ENCODE data around the gene STARD7.
A peak's percentile ranks its signal among the peaks of the same experiment; 100 is the strongest.

Gene STARD7

DNA sequence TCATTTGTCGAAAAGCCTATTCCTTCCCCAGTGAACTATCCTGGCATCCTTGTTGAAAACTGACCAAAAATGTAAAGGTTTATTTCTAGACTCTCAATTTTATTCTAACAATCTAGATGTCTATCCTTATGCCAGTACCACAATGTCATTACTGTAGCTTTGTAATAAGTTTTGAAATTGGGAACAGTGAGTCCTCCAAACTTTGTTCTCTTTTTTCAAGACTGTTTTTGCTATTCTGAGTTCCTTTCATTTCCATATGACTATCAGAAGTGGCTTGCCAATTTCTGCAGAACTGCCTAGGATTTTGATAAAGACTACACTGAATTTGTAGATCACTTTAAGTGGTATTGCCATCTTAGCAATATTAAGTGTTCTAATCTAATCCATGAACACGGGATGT, 9.7 kb downstream of the STARD7 start:
- no peak for DNase-seq

- DNase-seq: no peak
These were observed 10.9 kb downstream of the STARD7 start for GRCh38 chr2:96197546-96198255.

DNA sequence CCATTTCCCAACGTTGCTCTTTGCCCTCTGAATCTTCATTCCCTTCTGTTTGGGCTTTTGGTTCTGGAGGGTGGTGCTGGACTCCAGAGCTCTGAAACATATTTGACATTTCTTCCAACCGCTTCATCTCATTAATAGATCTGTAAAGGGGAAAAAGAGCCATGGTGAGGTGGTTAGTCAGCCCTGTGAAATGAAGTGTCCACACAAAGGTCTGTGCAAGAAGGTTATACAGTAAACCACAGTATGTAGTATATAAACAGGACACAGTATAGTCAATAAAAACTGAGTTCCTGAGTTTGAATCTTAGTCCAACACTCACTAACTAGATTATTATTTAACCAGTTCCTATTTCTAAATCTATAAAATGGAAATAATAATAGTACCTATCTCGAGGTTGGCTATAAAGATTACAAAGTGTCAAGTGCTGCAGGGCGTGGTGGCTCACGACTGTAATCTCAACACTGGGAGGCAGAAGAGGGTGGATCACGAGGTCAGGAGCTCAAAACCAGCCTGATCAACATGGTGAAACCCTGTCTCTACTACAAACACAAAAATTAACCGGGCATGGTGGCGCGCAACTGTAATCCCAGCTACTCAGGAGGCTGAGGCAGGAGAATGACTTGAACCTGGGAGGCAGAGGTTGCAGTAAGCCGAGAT, 13.1 kb downstream of the STARD7 start:
- no peak for DNase-seq

- DNase-seq: no peak
These were observed 16.5 kb downstream of the STARD7 start for GRCh38 chr2:96191937-96192670.

DNA sequence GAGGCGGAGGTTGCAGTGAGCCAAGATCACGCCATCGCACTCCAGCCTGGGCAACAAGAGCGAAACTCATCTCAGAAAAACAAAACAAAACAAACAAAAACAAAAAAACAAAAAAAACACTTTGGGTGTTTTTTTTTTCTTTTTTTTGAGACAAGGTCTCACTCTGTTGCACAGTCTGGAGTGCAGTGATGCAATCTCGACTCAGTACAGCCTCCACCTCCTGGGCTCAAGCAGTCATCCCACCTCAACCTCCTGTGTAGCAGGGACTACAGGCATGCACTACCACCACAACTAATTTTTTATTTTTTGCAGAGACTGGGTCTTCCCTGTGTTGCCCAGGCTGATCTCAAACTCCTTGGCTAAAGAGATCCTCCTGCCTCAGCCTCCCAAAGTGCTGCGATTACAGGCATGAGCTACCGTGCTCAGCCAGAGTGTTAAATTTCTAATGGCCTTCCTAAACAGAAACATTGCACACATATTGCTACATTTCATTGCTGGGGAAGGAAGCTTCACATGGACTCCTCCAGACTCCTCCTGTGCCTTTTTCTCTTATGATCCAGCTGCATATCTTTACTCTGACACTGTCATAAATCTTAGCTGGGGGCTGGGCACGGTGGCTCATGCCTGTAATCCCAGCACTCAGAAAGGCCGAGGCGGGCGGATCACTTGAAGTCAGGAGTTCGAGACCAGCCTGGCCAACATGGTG, 19.7 kb downstream of the STARD7 start:
- DNase-seq: no peak

GRCh38 chr2:96186562-96186961, 22.1 kb downstream of the STARD7 start:
- DNase-seq: no peak

- no peak for DNase-seq
These were observed 23.1 kb downstream of the STARD7 start for GRCh38 chr2:96185516-96185915.

GRCh38 chr2:96184989-96185388, 23.6 kb downstream of the STARD7 start:
- no peak for DNase-seq

DNA sequence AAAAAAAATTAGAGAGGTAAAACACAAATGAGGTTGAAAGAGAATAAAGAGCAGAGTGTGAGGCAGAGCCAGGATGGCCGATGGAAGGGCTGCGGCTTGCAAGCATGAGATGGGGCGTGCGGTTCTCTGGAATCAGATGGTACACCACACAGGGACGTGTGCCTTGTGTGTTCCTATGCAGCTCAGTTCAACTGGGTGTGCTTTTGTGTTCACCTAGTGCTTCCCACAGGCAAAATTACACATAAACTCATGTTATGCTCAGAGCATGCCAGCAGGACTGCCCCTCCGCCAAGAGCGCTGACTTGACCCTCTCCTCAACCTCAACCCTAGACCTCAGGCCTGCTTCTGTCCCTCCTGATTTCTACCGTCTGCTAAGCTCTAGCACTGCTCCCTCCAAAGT, 24.4 kb downstream of the STARD7 start:
- DNase-seq: no peak

DNA sequence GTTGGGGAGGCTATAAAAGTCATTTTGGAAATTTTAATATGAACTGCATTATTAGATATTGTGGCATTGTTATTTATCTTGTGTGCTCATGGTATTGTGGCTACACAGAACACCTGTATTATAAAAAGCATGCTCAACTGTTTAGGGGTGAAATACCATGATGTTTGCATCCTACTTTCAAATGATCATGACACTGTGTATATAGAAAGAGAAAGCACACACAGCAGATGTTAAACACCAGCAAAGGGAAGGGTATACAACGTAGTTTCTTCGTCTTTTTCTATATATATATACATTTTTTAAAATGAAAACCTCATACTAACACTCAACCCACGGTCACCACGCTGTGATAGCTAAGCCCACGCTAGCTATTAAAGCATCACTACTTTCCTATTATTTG, 27.1 kb downstream of the STARD7 start:
- DNase-seq: no peak

DNA sequence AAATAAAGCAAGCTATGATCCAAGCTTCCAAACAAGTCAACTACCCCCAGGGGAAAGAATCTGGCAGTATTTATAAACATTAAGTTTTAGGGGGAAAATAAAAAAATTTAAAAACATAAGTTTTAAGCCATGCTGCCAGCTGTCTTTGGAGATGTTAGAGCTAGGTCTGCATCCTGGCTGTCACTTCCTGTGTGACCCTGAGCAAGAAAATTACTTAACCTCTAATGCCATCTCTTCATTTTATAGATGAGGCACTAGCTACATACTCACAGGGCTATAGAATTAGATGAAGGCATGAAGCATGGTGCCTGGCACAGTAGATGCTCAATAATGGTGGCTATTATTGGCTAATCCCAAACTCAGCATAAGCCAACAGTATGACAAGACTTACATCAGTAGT, 28.1 kb downstream of the STARD7 start:
- DNase-seq: no peak

DNA sequence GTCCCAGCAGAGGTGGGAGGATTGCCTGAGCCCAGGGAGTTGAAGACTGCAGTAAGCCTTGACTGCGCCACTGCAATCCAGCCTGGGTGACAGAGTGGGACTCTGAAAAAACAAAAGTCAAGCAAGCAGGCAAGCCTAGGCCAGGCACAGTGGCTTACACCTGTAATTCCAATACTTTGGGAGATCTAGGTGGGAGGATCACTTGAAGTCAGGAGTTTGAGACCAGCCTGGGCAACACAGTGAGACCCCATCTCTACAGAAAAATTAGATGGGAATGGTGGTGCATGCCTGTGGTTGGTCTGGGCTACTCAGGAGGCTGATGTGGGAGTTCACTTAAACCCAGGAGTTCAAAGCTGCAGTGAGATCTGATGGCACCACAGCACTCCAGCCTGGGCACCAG, 28.6 kb downstream of the STARD7 start:
- DNase-seq: no peak

DNA sequence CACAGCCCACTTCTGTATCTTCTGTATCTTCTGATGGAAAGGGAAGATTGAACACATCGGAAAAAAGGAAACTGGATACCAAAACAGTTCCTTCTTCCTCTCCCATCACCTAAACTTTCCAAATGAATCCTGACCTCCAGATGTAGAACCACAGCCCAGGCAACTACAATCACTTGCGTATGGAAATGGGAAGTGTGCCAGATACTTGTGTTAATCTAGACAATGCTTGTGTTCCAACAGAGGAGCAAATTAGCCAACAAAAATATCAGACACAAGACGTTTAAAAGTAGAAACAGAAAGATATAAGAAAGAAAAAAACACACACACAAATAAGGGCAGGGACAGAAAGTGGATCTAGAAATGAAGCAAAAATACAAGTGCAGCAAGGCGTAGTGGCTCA, 32.0 kb downstream of the STARD7 start:
- DNase-seq: no peak

- DNase-seq: no peak
These were observed 32.7 kb downstream of the STARD7 start for GRCh38 chr2:96175951-96176350.

GRCh38 chr2:96174251-96175144, 34.1 kb downstream of the STARD7 start:
- peak; percentile 66 for DNase-seq

DNA sequence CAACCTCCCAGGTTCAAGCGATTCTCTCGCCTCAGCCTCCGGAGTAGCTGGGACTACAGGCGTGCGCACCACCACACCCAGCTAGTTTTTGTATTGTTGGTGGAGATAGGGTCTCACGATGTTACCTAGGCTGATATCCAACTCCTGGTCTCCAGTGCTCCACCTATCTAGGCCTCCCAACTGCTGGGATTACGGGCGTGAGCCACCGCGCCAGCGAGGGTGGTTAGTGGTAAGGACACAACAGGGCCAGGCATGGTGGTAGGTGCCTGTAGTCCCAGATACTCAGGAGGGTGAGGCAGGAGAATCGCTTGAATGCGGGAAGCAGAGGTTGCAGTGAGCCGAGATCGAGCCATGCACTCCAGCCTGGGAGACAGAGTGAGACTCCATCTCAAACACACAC, 36.8 kb downstream of the STARD7 start:
- DNase-seq: no peak

GRCh38 chr2:96170626-96171025, 38.0 kb downstream of the STARD7 start:
- DNase-seq: no peak

DNA sequence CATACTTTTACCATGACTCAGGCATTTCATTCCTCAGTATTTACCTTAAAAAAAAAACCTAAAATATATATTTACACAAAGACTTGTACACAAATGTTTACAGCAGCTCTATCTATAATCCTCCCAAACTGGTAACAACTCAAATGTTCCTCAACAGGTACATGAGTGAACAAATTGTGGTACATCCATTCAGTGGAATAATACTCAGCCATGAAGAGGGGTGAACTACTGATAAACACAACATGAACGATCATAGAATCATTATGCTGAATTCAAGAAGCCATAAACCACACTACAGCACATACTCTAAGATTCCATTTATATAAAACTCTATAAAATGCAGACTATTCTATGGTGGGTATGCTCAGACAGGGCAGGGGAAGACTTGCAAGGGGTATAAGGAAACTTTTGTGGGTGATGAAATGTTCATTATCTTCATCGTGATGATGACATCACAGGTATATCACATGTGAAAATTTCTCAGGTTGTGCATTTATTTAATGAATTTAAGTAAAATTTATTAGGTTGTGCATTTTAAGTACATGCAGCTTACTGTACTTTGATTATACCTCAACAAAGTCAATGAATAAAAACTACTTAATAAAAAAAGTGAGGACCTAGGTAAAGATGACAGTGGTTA, 38.6 kb downstream of the STARD7 start:
- DNase-seq: no peak

- no peak for DNase-seq
These were observed 41.1 kb downstream of the STARD7 start for GRCh38 chr2:96167407-96168013.

DNA sequence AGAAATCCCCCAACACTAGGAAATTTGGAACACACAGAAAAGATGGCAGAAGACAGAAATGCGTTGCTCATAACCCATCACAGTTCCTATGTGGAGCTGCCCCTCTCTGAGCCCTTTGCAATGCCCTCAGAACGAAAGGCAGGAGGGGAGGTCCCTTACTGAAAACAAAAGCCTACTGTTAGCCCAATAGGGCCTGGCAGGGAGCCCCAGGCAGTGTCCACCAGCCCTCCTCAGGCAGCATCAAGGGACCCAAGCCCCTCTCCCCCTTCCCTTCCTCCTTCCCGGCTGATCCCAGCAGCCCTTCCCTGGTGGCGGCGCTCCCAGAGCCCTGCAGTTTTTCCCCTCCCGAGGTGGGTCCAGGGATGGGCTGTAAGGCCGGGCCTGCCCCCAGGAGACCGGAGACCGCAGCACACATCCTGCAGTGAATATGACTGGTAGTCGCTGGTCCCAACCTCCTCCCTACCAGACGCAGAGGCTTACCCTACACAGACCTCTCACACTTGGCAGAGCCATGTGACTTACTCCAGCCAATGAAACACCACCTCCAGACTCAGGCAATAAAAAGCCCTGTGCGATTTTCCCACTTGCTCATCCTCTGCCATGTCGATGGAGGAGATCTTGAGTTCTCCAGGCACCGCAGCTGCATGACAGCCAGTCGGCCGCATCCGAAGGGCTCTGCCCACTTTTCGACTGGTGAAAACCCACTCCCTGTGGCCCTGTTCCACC, 44.0 kb downstream of the STARD7 start:
- no peak for DNase-seq
